K562 (cell line): ENCODE data around the gene KIF9. TPM values are rescaled to one million over a fixed set of nuclear protein-coding genes. Genes with fewer than 3 reads are reported as not detected.

Source experiments
- HBP1 ChIP-seq: fragments of 450-650 bp; formaldehyde crosslinking; IDR thresholded peaks from 2 replicates; pipeline ENCODE4 v1.4.0; 2022; ENCODE audit warnings: missing genetic modification characterization
- KDM2B ChIP-seq: fragments of 250-450 bp; sonication (Bioruptor Pico); IDR thresholded peaks from 2 replicates; pipeline ENCODE4 v1.8.0; 2021; ENCODE audit warnings: mild to moderate bottlenecking, moderate library complexity
- MCM5 ChIP-seq: fragments of 450-650 bp; IDR thresholded peaks from 2 replicates; pipeline ENCODE4 v1.6.1; 2016; ENCODE audit warnings: low read depth
- MTA2 ChIP-seq: fragments of 450-650 bp; IDR thresholded peaks from 2 replicates; pipeline ENCODE4 v1.6.1; 2016; ENCODE audit warnings: low read depth
- NKRF ChIP-seq: fragments of 450-650 bp; IDR thresholded peaks from 2 replicates; pipeline ENCODE4 v1.6.1; 2016; ENCODE audit warnings: borderline replicate concordance
- SMAD4 ChIP-seq: fragments of 250-450 bp; sonication (Bioruptor Pico); conservative IDR thresholded peaks from 2 replicates; pipeline ENCODE4 v1.8.0; 2021; ENCODE audit warnings: inconsistent platforms, mild to moderate bottlenecking, moderate library complexity
- polyA plus RNA-seq, 8 experiments: library from polyadenylated mRNA; depleted of rRNA in 4 of 8; stranded (reverse) in 5 of 8; unstranded in 3 of 8; fragments of >200 nt; fragmentation: Nextera tagmentation in 2 of 8; fragmentation: Illumina TruSeq in 1 of 8; extraction: Ambion mirVana in 2 of 8; extraction: Trizol in 1 of 8; gene quantifications; 2 replicates each; pipeline versions ENCODE4 v1.2.1 to v1.2.3, GENCODE V29; 2011 to 2014; ENCODE audit warnings: inconsistent platforms in 1 of 8, missing spikeins in 1 of 8
- total RNA-seq, 7 experiments: library from RNA; depleted of rRNA in 6 of 7; stranded (reverse); fragments of >200 nt in 6 of 7; fragmentation: Illumina TruSeq in 2 of 7; extraction: Trizol in 2 of 7; gene quantifications; 2 replicates each; pipeline versions ENCODE4 v1.2.1 to v1.2.3, GENCODE V29; 2011 to 2021; ENCODE audit warnings: low replicate concordance in 1 of 7
- TF ChIP-seq, protein P1 (sequence below), 2 experiments: fragments of 450-650 bp; IDR thresholded peaks; 2 replicates each; pipeline ENCODE4 v1.6.1; 2016; ENCODE audit warnings: mild to moderate bottlenecking in 2 of 2, borderline replicate concordance in 1 of 2, low read depth in 1 of 2, moderate library complexity in 1 of 2
- TF ChIP-seq, protein P2 (sequence below), 3 experiments: fragments of 200-800 bp in 1 of 3; fragments of 250-450 bp in 1 of 3; fragments of 450-650 bp in 1 of 3; sonication (Bioruptor Pico) in 1 of 3; sonication (Bioruptor generic) in 1 of 3; formaldehyde crosslinking in 1 of 3; IDR thresholded peaks; 2 replicates each; pipeline versions ENCODE4 v1.6.1 to v1.8.0; 2016 to 2022; ENCODE audit warnings: mild to moderate bottlenecking in 2 of 3, missing genetic modification characterization in 2 of 3, missing compliant biosample characterization in 1 of 3, moderate library complexity in 1 of 3
- TF ChIP-seq, protein P3 (sequence below): sonication (generic); formaldehyde crosslinking; IDR thresholded peaks from 2 replicates; pipeline ENCODE4 v1.4.0; 2020; ENCODE audit warnings: mild to moderate bottlenecking, missing genetic modification reagents

KIF9 gene
- total and polyA plus RNA-seq, 9 of the 15 experiments (the other 6 are each of a cell fraction or from before 2014, with no cell fraction given) = 16.9 to 56.9 (median 25.0) TPM

- TF ChIP-seq, protein P1, sequence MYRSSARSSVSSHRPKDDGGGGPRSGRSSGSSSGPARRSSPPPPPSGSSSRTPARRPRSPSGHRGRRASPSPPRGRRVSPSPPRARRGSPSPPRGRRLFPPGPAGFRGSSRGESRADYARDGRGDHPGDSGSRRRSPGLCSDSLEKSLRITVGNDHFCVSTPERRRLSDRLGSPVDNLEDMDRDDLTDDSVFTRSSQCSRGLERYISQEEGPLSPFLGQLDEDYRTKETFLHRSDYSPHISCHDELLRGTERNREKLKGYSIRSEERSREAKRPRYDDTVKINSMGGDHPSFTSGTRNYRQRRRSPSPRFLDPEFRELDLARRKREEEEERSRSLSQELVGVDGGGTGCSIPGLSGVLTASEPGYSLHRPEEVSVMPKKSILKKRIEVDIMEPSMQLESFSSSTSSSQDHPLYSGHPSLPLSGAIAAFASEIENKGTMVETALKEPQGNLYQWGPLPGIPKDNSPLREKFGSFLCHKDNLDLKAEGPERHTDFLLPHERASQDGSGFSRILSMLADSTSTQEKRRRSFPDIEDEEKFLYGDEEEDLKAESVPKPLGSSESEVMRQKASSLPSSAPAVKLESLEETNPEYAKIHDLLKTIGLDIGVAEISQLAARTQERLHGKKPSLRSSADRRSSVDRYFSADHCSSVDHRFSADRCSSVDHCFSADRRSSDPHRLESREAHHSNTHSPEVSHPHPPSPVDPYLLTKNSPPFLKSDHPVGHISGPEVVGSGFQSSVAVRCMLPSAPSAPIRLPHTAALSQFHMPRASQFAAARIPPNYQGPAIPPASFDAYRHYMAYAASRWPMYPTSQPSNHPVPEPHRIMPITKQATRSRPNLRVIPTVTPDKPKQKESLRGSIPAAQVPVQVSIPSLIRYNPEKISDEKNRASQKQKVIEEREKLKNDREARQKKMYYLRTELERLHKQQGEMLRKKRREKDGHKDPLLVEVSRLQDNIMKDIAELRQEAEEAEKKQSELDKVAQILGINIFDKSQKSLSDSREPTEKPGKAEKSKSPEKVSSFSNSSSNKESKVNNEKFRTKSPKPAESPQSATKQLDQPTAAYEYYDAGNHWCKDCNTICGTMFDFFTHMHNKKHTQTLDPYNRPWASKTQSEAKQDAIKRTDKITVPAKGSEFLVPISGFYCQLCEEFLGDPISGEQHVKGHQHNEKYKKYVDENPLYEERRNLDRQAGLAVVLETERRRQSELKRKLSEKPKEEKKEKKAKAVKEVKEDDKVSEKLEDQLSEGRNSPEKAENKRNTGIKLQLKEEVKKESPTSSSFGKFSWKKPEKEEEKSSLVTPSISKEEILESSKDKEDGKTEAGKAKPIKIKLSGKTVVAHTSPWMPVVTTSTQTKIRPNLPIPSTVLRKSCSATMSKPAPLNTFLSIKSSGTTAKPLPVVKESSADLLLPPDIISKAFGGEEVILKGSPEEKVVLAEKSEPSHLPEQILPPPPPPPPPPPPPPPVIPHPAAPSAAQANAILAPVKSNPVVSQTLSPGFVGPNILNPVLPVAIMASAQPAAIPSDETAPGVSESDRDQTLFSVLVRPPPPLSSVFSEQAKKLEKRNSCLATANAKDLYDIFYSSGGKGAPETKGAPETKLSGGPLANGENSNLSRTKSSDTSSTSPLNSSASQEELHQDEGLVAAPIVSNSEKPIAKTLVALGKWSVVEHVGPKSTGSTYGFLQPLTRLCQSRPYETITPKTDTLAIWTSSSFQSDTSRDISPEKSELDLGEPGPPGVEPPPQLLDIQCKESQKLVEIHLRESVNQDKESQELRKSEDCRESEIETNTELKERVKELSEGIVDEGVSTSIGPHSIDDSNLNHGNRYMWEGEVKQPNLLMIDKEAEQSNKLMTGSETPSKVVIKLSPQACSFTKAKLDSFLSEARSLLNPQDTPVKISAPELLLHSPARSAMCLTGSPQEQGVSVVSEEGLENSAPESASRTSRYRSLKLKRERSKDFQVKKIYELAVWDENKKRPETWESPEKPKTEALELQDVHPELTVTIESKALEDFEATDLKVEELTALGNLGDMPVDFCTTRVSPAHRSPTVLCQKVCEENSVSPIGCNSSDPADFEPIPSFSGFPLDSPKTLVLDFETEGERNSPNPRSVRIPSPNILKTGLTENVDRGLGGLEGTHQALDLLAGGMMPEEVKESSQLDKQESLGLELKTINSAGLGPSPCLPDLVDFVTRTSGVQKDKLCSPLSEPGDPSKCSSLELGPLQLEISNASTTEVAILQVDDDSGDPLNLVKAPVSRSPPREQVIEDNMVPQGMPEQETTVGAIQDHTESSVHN (IDR thresholded peaks at IDR 0.05; ENCODE audit: borderline replicate concordance in 1 of 2, low read depth in 1 of 2) = no peak
- TF ChIP-seq, protein P2, sequence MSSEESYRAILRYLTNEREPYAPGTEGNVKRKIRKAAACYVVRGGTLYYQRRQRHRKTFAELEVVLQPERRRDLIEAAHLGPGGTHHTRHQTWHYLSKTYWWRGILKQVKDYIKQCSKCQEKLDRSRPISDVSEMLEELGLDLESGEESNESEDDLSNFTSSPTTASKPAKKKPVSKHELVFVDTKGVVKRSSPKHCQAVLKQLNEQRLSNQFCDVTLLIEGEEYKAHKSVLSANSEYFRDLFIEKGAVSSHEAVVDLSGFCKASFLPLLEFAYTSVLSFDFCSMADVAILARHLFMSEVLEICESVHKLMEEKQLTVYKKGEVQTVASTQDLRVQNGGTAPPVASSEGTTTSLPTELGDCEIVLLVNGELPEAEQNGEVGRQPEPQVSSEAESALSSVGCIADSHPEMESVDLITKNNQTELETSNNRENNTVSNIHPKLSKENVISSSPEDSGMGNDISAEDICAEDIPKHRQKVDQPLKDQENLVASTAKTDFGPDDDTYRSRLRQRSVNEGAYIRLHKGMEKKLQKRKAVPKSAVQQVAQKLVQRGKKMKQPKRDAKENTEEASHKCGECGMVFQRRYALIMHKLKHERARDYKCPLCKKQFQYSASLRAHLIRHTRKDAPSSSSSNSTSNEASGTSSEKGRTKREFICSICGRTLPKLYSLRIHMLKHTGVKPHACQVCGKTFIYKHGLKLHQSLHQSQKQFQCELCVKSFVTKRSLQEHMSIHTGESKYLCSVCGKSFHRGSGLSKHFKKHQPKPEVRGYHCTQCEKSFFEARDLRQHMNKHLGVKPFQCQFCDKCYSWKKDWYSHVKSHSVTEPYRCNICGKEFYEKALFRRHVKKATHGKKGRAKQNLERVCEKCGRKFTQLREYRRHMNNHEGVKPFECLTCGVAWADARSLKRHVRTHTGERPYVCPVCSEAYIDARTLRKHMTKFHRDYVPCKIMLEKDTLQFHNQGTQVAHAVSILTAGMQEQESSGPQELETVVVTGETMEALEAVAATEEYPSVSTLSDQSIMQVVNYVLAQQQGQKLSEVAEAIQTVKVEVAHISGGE (CRISPR knock-in tag; IDR thresholded peaks at IDR 0.05) = no peak
- TF ChIP-seq, protein P3, sequence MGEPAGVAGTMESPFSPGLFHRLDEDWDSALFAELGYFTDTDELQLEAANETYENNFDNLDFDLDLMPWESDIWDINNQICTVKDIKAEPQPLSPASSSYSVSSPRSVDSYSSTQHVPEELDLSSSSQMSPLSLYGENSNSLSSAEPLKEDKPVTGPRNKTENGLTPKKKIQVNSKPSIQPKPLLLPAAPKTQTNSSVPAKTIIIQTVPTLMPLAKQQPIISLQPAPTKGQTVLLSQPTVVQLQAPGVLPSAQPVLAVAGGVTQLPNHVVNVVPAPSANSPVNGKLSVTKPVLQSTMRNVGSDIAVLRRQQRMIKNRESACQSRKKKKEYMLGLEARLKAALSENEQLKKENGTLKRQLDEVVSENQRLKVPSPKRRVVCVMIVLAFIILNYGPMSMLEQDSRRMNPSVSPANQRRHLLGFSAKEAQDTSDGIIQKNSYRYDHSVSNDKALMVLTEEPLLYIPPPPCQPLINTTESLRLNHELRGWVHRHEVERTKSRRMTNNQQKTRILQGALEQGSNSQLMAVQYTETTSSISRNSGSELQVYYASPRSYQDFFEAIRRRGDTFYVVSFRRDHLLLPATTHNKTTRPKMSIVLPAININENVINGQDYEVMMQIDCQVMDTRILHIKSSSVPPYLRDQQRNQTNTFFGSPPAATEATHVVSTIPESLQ (CRISPR knock-in tag) = no peak
- no peak for TF ChIP-seq HBP1 (CRISPR knock-in tag)
- no peak for TF ChIP-seq KDM2B
- no peak for TF ChIP-seq MTA2
- TF ChIP-seq NKRF = no peak
- TF ChIP-seq MCM5 = no peak
- no peak for TF ChIP-seq SMAD4 (CRISPR knock-in tag)
Measured at GRCh38 chr3:47276558-47276957, 6.0 kb downstream of the KIF9 start (continued).
